ENCODE data around the gene DPP4. TPM values are rescaled to one million over a fixed set of nuclear protein-coding genes. Genes with fewer than 3 reads are reported as not detected.

The DPP4 gene
- total and polyA plus RNA-seq, 4 experiments from 2014 or later = 38.5 to 124 (median 72.5) TPM

- Histone ChIP-seq H3K36me3 (ENCODE audit: insufficient read depth, low read length) (no peaks in the 10 kb centered on the region), H3K4me1 (ENCODE audit: insufficient read depth, low read length) (peaks cover 69% of the 10 kb centered on the region), H3K27ac (ENCODE audit: low read depth, low read length) (peak overlapping the region; percentile 22), H3K4me3 (ENCODE audit: low read length in 2 of 2) (no peak overlapping the region), H3K9me3 (ENCODE audit: control insufficient read depth in 1 of 2, low read length in 2 of 2) (no peaks in the 10 kb centered on the region), H3K27me3 (ENCODE audit: insufficient read depth, low read length) (no peaks in the 10 kb centered on the region)
- Mint-ChIP-seq H3K27ac (peak overlapping the region; percentile 67 to 90 (median 82)), H3K4me1 (peaks cover 44 to 60% (median 49%) of the 10 kb centered on the region in 4 donors), H3K27me3 (no peaks in the 10 kb centered on the region), H3K36me3 (no peaks in the 10 kb centered on the region), H3K4me3 (peak overlapping the region in 7 of 8 donors; percentile 26 to 78 (median 59)), H3K9me3 (no peaks in the 10 kb centered on the region)
- DNase-seq = peak; percentile 36 to 58 (median 46)
- CTCF ChIA-PET (ENCODE audit: partially characterized antibody) = interaction anchor here (0.7 to 5.0 kb wide), 8 partner anchors 13 to 366 kb away, joined by 3 to 22 read pairs (median 4); no protein-coding TSS in a partner anchor
- intact Hi-C loops (cut with micrococcal nuclease) = loop anchor here (2.0 to 10.0 kb wide), 4 partner anchors 120 to 538 kb away; partner anchors contain the start of genes DPP4, IFIH1 and TBR1
- POLR2A ChIA-PET (ENCODE audit: partially characterized antibody) = interaction anchor here (0.8 to 4.0 kb wide), 6 partner anchors 18 to 366 kb away, joined by 3 to 29 read pairs (median 8); partner anchors contain the start of genes DPP4 and IFIH1
Observed at GRCh38 chr2:161952783-161953191, 121.2 kb downstream of the DPP4 start.

GRCh38 chr2:161947836-161948235 is 126.2 kb downstream of the DPP4 start:
- Mint-ChIP-seq H3K27ac (peak overlapping the region in 3 of 7 donors; percentile 0 to 57 (median 39)), H3K9me3 (no peaks in the 10 kb centered on the region), H3K36me3 (no peaks in the 10 kb centered on the region), H3K27me3 (no peaks in the 10 kb centered on the region), H3K4me3 (peak overlapping the region in 3 of 8 donors; percentile 10 to 43 (median 12)), H3K4me1 (peaks cover 13 to 16% (median 14%) of the 10 kb centered on the region in 4 donors)
- intact Hi-C loops (cut with micrococcal nuclease) = no loop called here
- Histone ChIP-seq H3K4me3 (ENCODE audit: low read length in 2 of 2) (no peak overlapping the region), H3K9me3 (ENCODE audit: control insufficient read depth in 1 of 2, low read length in 2 of 2) (no peaks in the 10 kb centered on the region), H3K27ac (ENCODE audit: low read depth, low read length) (no peak overlapping the region), H3K4me1 (ENCODE audit: insufficient read depth, low read length) (peaks cover 25% of the 10 kb centered on the region), H3K27me3 (ENCODE audit: insufficient read depth, low read length) (no peaks in the 10 kb centered on the region), H3K36me3 (ENCODE audit: insufficient read depth, low read length) (no peaks in the 10 kb centered on the region)
- DNase-seq = peak in 1 of 5 donors; percentile 37
- ChIA-PET CTCF (ENCODE audit: partially characterized antibody) (interaction anchor here (0.7 to 6.3 kb wide), 13 partner anchors 9 to 724 kb away, joined by 3 to 84 read pairs (median 7); no protein-coding TSS in a partner anchor), POLR2A (ENCODE audit: partially characterized antibody) (no interaction called here)

- H3K9me3 Mint-ChIP-seq = no peaks in the 10 kb centered on the region
- peaks cover 9 to 11% (median 10%) of the 10 kb centered on the region in 4 donors for H3K4me1 Mint-ChIP-seq
- no peaks in the 10 kb centered on the region for H3K36me3 ChIP-seq (ENCODE audit: insufficient read depth, low read length)
- no peaks in the 10 kb centered on the region for H3K27me3 Mint-ChIP-seq
- no peaks in the 10 kb centered on the region for H3K36me3 Mint-ChIP-seq
- peak overlapping the region in 2 of 7 donors; percentile 39 to 57 for H3K27ac Mint-ChIP-seq
- no peak for DNase-seq
- no peak overlapping the region for H3K4me3 Mint-ChIP-seq
- no peaks in the 10 kb centered on the region for H3K27me3 ChIP-seq (ENCODE audit: insufficient read depth, low read length)
- H3K4me3 ChIP-seq (ENCODE audit: low read length in 2 of 2) = no peak overlapping the region
- intact Hi-C loops (cut with micrococcal nuclease) = no loop called here
- H3K4me1 ChIP-seq (ENCODE audit: insufficient read depth, low read length) = peaks cover 20% of the 10 kb centered on the region
- ChIA-PET CTCF (ENCODE audit: partially characterized antibody) (interaction anchor here (0.9 to 6.3 kb wide), 19 partner anchors 8 to 724 kb away, joined by 3 to 84 read pairs (median 4); no protein-coding TSS in a partner anchor), POLR2A (ENCODE audit: partially characterized antibody) (interaction anchor here (1.7 kb wide), 1 partner anchor 110 kb away, joined by 4 read pairs; no protein-coding TSS in a partner anchor)
- no peak overlapping the region for H3K27ac ChIP-seq (ENCODE audit: low read depth, low read length)
- no peaks in the 10 kb centered on the region for H3K9me3 ChIP-seq (ENCODE audit: control insufficient read depth in 1 of 2, low read length in 2 of 2)
Observed at GRCh38 chr2:161947406-161947805, 126.6 kb downstream of the DPP4 start.

- intact Hi-C loops (cut with micrococcal nuclease) = loop anchor here (1.0 kb wide), 3 partner anchors 360 to 723 kb away; no protein-coding TSS in a partner anchor
- Histone ChIP-seq H3K4me1 (ENCODE audit: insufficient read depth, low read length) (peaks cover 12% of the 10 kb centered on the region), H3K9me3 (ENCODE audit: control insufficient read depth in 1 of 2, low read length in 2 of 2) (no peaks in the 10 kb centered on the region), H3K4me3 (ENCODE audit: low read length in 2 of 2) (no peak overlapping the region), H3K36me3 (ENCODE audit: insufficient read depth, low read length) (no peaks in the 10 kb centered on the region), H3K27ac (ENCODE audit: low read depth, low read length) (no peak overlapping the region), H3K27me3 (ENCODE audit: insufficient read depth, low read length) (peaks cover 3% of the 10 kb centered on the region)
- H3K4me3 Mint-ChIP-seq = no peak overlapping the region
- CTCF ChIA-PET (ENCODE audit: partially characterized antibody) = interaction anchor here (0.9 to 6.3 kb wide), 27 partner anchors 8 to 723 kb away, joined by 3 to 84 read pairs (median 4); no protein-coding TSS in a partner anchor
- POLR2A ChIA-PET (ENCODE audit: partially characterized antibody) = interaction anchor here (0.9 to 1.7 kb wide), 2 partner anchors 110 to 128 kb away, joined by 4 read pairs; partner anchors contain the start of gene DPP4
- H3K36me3 Mint-ChIP-seq = no peaks in the 10 kb centered on the region
- peaks cover 4 to 5% (median 5%) of the 10 kb centered on the region in 4 donors for H3K4me1 Mint-ChIP-seq
- H3K9me3 Mint-ChIP-seq = no peaks in the 10 kb centered on the region
- no peak overlapping the region for H3K27ac Mint-ChIP-seq
- DNase-seq = peak in 4 of 5 donors; percentile 15 to 31 (median 22)
- H3K27me3 Mint-ChIP-seq = no peaks in the 10 kb centered on the region
Observed at GRCh38 chr2:161946489-161947107, 127.4 kb downstream of the DPP4 start.

GRCh38 chr2:161943011-161943410 is 131.0 kb downstream of the DPP4 start:
- Histone ChIP-seq H3K36me3 (ENCODE audit: insufficient read depth, low read length) (no peaks in the 10 kb centered on the region), H3K4me1 (ENCODE audit: insufficient read depth, low read length) (peaks cover 5% of the 10 kb centered on the region), H3K9me3 (ENCODE audit: control insufficient read depth in 1 of 2, low read length in 2 of 2) (no peaks in the 10 kb centered on the region), H3K27me3 (ENCODE audit: insufficient read depth, low read length) (peaks cover 3% of the 10 kb centered on the region), H3K27ac (ENCODE audit: low read depth, low read length) (no peak overlapping the region), H3K4me3 (ENCODE audit: low read length in 2 of 2) (no peak overlapping the region)
- CTCF ChIA-PET (ENCODE audit: partially characterized antibody) = interaction anchor here (1.7 kb wide), 1 partner anchor 356 kb away, joined by 6 read pairs; no protein-coding TSS in a partner anchor
- no peaks in the 10 kb centered on the region for H3K9me3 Mint-ChIP-seq
- peaks cover 4 to 5% (median 4%) of the 10 kb centered on the region in 4 donors for H3K4me1 Mint-ChIP-seq
- POLR2A ChIA-PET (ENCODE audit: partially characterized antibody) = no interaction called here
- intact Hi-C loops (cut with micrococcal nuclease) = no loop called here
- no peak overlapping the region for H3K27ac Mint-ChIP-seq
- H3K36me3 Mint-ChIP-seq = no peaks in the 10 kb centered on the region
- peaks cover 2 to 7% of the 10 kb centered on the region in 2 donors for H3K27me3 Mint-ChIP-seq
- no peak for DNase-seq
- no peak overlapping the region for H3K4me3 Mint-ChIP-seq

Other genes starting within 250 kb of the DPP4 start
- not detected for gene GCG, start 78.0 kb upstream of the DPP4 start, total RNA-seq
- not detected for gene GCG, start 78.0 kb upstream of the DPP4 start, polyA plus RNA-seq
- not detected for gene FAP, start 169.2 kb upstream of the DPP4 start, total RNA-seq
- not detected for gene FAP, start 169.2 kb upstream of the DPP4 start, polyA plus RNA-seq
- 10 to 100 TPM; 30.1 to 31.2 TPM for gene IFIH1, start 244.5 kb upstream of the DPP4 start, total RNA-seq
- gene IFIH1, start 244.5 kb upstream of the DPP4 start, polyA plus RNA-seq = 10 to 100 TPM; 13.1 to 24.1 TPM

Data from CD4-positive, alpha-beta memory T cell (primary cell).